ENCODE measurements around the gene CFD. TPM values are rescaled to one million over a fixed set of nuclear protein-coding genes. Genes with fewer than 3 reads are reported as not detected.
A peak's percentile ranks its signal among the peaks of the same experiment; 100 is the strongest.

Gene CFD
- total RNA-seq, 3 donors from 2014 or later: 0.49 to 1.9 (median 1.1) TPM

DNA sequence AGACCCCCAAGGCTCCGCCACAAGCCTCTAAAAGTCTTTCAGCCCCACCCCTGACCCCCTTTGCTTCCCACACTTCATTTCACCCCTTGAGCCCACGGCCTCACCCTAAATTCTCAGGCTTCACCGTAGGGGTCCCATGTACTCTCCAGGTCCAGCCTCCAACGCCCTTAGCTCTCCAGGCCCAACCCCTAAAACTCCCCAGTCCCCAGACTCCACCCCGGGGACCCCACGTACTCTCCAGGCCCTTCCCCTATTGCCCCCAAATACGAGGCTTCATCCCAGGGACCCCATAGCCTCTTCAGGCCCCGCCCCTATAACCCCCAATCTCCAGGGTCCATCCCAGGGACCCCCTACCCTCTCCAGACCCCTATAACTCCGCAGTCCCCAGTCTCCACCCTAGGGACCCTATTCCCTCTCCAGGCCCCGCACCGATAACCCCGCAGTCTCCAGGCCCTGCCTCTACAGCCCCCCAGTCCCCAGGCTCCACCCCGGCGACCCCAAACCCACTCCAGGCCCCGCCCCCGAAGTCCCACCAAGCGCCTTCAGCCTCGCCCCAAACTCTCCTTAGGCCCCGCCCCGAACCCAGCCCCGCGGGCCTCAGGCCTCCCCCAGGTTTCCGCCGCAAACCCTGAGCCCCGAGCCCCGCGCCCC, 32.9 kb downstream of the CFD start:
- Mint-ChIP-seq H3K4me1 (ENCODE audit: low read depth) (peaks cover 28% of the 10 kb centered on the region), H3K9me3 (no peaks in the 10 kb centered on the region), H3K36me3 (ENCODE audit: insufficient read depth) (peaks cover 8% of the 10 kb centered on the region), H3K4me3 (peak overlapping the region; percentile 84), H3K27me3 (ENCODE audit: low read depth) (no peaks in the 10 kb centered on the region)
- peak; percentile 27 to 38 for ATAC-seq
- no peak for DNase-seq

DNA sequence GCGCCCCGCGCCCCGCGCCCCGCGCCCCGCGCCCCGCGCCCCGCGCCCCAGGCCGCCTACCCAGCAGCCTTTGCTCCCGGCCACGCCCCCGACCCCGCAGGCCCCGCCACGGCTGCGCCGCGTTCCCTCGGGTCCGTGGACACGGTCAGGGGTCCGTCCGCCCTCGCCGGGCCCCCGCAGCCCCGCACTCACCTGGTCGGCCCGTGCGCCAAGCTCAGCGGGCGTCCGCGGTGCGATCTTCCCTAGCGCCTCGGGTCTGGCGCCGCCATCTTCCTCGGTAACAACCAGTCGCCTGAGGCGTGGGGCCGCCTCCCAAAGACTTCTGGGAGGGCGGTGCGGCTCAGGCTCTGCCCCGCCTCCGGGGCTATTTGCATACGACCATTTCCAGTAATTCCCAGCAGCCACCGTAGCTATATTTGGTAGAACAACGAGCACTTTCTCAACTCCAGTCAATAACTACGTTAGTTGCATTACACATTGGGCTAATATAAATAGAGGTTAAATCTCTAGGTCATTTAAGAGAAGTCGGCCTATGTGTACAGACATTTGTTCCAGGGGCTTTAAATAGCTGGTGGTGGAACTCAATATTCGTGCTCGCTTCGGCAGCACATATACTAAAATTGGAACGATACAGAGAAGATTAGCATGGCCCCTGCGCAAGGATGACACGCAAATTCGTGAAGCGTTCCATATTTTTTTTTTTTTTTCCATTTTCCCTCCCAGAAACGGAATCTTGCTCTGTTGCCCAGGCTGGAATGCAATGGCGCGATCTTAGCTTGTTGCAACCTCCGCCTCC, 33.6 kb downstream of the CFD start, which contains the start of the genes MED16 and RNU6-9:
Gene MED16 (minus strand): TSS at position 294 of the 796 bp plus-strand sequence. CDS start 2,056 bp downstream, outside the sequence.
Gene RNU6-9 (plus strand): TSS at position 591 of the 796 bp plus-strand sequence.
- ATAC-seq (peak; percentile 93 to 94), DNase-seq (peak; percentile 88)
- H3K27me3 Mint-ChIP-seq (ENCODE audit: low read depth): no peaks in the 10 kb centered on the region
- peak within 1 kb of the TSS; percentile 90 for H3K4me3 Mint-ChIP-seq
- H3K9me3 Mint-ChIP-seq: no peaks in the 10 kb centered on the region
- H3K4me1 Mint-ChIP-seq (ENCODE audit: low read depth): peaks cover 22% of the 10 kb centered on the region
- peaks cover 10% of the 10 kb centered on the region for H3K36me3 Mint-ChIP-seq (ENCODE audit: insufficient read depth)

DNA sequence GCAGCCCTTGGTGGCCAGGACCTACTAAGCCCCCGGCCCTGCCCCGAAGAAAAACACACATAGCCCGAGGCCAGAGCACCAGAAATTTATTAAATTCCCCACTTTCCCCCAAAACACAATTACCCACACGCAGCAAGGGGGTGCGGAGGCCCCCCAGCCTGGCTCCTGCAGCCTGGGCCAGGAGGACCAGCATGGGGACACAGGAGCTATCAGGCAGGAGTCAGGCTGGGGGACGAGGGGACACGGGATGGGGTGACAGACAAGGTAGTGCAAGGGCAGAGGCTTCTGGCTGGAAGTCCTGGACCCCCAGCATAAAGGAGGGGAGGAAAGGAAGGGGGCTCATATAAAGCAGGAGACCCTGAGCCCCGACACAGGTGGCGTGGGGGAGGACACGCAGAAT, 37.0 kb downstream of the CFD start:
- ATAC-seq: no peak
- Mint-ChIP-seq H3K27me3 (ENCODE audit: low read depth) (no peaks in the 10 kb centered on the region), H3K4me3 (no peak overlapping the region)

DNA sequence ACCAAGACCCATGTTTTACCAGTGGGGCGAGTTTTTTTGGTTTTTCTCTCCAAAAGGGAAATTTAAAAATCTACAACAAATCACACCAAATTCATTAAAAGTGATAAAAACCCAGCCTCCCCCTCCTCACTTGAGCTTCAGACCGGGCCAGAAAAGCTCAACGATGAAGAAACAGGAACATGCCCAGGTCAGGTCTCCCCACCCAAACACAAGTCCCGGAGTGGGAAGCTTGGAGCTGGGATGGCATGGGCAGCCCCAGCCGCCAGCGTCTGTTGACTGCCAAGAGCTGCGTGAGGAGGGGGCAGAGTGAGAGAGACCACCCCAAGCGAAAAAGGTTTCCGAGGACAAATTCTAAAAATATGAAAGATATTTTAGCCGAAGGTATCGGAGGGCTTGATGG, 37.5 kb downstream of the CFD start:
- DNase-seq (no peak), ATAC-seq (no peak)
- peaks cover 10% of the 10 kb centered on the region for H3K36me3 Mint-ChIP-seq (ENCODE audit: insufficient read depth)
- H3K4me3 Mint-ChIP-seq: no peak overlapping the region
- H3K4me1 Mint-ChIP-seq (ENCODE audit: low read depth): peaks cover 18% of the 10 kb centered on the region
- H3K27me3 Mint-ChIP-seq (ENCODE audit: low read depth): no peaks in the 10 kb centered on the region
- no peaks in the 10 kb centered on the region for H3K9me3 Mint-ChIP-seq

More for the DNA sequence above, 37.0 kb downstream of the CFD start:
- peaks cover 10% of the 10 kb centered on the region for H3K36me3 Mint-ChIP-seq (ENCODE audit: insufficient read depth)
- no peak for DNase-seq
- peaks cover 17% of the 10 kb centered on the region for H3K4me1 Mint-ChIP-seq (ENCODE audit: low read depth)
- H3K9me3 Mint-ChIP-seq: no peaks in the 10 kb centered on the region

DNA sequence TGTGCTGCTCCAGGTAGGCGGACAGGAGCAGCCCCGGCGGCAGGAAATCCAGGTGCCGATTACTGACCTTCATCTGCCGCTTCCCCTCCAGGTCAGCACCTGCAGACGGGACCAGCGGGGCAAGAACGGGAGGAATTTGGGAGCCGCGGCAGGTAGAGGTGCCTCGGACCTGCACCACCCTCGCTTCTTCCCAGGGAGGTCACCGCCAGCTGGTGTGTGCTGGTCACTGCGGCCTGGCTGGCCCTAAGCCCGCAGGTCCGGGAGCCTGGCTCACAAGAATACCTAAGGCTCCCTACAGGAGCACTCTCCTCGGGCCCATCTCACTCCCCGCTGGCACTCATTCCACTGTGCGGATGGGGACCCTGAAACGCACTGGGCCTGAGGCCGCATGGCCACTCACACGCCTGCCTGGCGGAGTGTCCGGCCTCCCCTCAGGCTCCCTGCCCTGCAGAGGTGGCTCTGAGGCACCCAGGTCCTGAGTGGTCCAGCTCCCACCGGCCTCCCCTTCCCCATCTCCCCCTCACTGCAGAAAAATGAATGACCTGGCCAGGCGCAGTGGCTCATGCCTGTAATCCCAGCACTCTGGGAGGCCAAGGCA, 38.1 kb downstream of the CFD start:
- Mint-ChIP-seq H3K4me3 (no peak overlapping the region), H3K27me3 (ENCODE audit: low read depth) (no peaks in the 10 kb centered on the region), H3K36me3 (ENCODE audit: insufficient read depth) (peaks cover 10% of the 10 kb centered on the region), H3K9me3 (no peaks in the 10 kb centered on the region), H3K4me1 (ENCODE audit: low read depth) (peaks cover 18% of the 10 kb centered on the region)
- no peak for DNase-seq
- ATAC-seq: no peak

DNA sequence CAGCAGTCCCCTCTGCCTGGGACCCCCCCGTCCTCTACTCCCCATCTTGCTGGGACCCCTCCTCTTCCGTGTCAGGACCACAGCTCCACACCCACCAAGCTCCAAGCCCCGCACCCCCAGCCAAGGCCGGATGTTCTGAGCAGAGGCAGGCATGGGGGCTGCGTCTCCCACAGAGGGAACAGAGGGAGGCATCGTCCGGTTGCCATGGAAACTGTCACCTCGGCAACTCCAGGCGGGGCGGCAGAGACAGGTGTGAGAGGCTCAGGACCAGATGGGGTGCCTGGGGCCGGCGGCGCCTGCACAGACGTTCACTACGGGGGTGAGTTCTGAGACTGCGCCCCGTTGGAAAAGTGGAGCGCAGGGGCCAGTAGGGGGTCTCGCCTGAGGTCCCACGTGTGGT, 39.2 kb downstream of the CFD start:
- H3K36me3 Mint-ChIP-seq (ENCODE audit: insufficient read depth): peaks cover 10% of the 10 kb centered on the region

DNA sequence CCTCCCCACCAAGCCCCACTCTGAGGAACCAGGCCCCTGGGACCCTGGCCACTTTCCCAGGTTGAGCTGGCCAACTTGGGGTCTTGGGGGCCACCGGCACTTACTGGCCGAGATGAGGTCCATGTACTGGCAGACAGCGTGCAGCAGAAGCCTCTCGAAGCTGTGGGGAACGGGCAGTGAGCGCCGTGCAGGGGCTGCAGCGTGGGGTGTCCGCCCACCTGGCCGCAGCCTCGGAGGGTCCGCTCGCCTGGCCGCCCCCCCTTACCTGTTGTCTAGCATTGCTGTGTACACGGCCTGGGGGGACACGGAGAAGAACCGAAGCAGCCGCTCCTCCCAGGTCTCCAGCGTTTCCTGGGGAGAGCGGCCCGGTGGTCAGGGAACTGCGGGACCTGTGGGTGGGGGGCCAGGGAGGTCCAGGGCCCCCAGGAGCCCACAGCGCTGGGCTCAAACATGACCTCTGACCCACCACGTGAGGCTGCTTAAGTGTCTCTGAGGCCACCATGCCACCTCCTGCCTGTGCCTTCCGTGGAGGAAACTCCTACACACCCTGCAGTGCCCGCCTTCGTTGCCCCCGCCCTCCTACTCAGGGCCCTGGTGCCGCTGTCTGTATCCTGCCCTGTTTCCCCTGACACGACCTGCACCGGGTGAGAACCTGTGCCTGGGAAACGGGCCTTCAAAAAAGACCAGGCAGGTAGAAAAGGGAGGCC, 40.0 kb downstream of the CFD start:
- Mint-ChIP-seq H3K27me3 (ENCODE audit: low read depth) (no peaks in the 10 kb centered on the region), H3K36me3 (ENCODE audit: insufficient read depth) (peaks cover 10% of the 10 kb centered on the region), H3K4me1 (ENCODE audit: low read depth) (peaks cover 20% of the 10 kb centered on the region), H3K9me3 (no peaks in the 10 kb centered on the region), H3K4me3 (no peak overlapping the region)
- ATAC-seq: no peak
- DNase-seq: no peak

More for the DNA sequence above, 39.2 kb downstream of the CFD start:
- H3K9me3 Mint-ChIP-seq: no peaks in the 10 kb centered on the region
- no peak overlapping the region for H3K4me3 Mint-ChIP-seq
- no peaks in the 10 kb centered on the region for H3K27me3 Mint-ChIP-seq (ENCODE audit: low read depth)
- DNase-seq (no peak), ATAC-seq (no peak)
- H3K4me1 Mint-ChIP-seq (ENCODE audit: low read depth): peaks cover 17% of the 10 kb centered on the region

DNA sequence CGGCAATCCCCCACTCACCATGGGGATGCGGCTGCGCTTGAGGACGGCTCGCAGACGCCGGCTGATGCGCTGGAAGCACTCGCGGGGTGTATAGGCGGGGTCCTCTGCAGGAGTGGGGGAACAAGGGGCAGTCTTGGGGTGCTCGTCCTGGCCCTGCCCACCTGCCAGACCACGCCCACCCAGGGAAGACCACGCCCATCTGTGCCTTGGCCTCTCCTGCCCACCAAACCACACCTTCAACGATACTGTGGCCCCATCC, 40.5 kb downstream of the CFD start:
- DNase-seq (no peak), ATAC-seq (peak; percentile 14 to 27)
- H3K36me3 Mint-ChIP-seq (ENCODE audit: insufficient read depth): peaks cover 10% of the 10 kb centered on the region
- no peaks in the 10 kb centered on the region for H3K9me3 Mint-ChIP-seq
- peaks cover 21% of the 10 kb centered on the region for H3K4me1 Mint-ChIP-seq (ENCODE audit: low read depth)
- H3K4me3 Mint-ChIP-seq: no peak overlapping the region
- H3K27me3 Mint-ChIP-seq (ENCODE audit: low read depth): no peaks in the 10 kb centered on the region

DNA sequence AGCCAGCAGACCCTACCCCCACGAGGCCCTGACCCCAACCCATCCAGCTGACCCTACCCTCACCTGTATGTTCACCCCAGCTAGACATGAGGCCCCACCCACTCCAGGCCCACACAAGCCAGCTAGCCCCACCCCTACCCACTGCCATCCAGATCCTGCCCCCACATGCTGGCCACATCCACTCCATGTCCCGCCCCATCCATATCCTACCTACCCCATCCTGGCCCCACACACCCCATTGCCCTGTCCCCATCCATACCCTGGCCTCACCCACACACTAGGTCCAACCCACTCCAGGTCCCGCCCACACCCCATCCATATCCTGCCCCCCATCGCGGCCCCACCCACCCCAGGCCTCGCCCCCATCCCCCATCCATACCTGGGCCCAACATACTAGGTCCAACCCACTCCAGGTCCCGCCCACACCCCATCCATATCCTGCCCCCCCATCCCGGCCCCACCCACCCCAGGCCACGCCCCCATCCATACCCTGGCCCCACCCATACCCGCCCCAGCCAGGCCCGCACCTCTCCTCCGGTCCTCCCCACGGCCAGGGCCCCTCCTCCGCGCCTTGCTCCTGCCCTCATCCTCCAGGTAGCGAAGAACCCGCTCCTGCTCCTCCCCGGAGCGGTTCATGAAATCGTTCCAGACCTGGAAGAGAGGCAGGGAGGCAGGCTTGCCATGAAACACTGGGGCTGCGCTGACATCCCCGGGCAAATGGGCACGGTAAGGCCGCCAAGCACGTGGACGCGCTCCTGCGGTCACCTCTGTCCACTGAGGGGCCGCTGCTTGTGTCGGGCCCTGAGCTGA, 41.0 kb downstream of the CFD start:
- ATAC-seq (peak; percentile 52 to 53), DNase-seq (no peak)
- no peaks in the 10 kb centered on the region for H3K27me3 Mint-ChIP-seq (ENCODE audit: low read depth)
- no peaks in the 10 kb centered on the region for H3K9me3 Mint-ChIP-seq
- H3K4me1 Mint-ChIP-seq (ENCODE audit: low read depth): peaks cover 25% of the 10 kb centered on the region
- no peak overlapping the region for H3K4me3 Mint-ChIP-seq
- peaks cover 10% of the 10 kb centered on the region for H3K36me3 Mint-ChIP-seq (ENCODE audit: insufficient read depth)

DNA sequence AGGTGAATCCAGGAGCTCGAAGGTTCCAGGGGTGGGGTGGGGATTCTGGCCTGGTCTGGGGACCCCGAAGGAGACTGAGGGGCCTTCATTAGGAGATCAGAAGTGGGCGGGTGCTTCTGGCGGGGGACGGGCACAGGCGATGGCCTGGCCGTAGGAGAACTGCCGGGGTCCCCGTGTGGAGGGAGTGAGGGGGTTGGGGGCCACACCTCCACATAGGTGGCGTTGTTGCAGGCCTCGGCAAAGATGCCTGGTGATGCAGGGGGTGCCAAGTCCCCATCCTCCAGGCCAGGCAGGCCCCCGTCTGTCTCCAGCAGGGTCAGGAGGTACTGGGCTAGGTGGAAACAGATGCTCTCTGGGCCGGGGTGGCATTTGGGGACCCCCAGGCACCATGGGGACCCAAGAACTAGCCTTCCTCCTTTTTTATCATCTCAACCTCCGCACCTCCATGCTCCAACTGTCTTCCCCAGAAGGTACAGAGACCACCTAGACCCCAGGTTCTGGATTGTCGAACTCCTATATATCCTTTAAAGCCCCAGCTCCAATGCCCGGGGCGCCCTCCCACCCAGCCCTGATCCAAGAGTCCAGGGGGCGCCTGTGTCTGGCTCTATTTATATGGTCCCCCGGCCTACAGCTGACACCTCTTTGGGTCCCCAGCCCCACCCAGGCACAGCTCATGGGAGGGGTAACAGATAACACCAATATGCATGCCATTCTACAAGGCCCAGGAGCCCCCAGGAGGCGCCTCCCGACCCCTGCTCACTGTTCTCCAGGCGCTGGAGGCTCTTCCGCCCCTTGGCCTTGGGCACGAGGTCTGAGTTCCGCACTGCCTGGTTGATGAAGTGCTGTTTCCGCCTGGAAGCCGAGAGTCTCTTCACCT, 42.0 kb downstream of the CFD start:
- Mint-ChIP-seq H3K4me1 (ENCODE audit: low read depth) (peaks cover 34% of the 10 kb centered on the region), H3K36me3 (ENCODE audit: insufficient read depth) (peaks cover 8% of the 10 kb centered on the region), H3K9me3 (no peaks in the 10 kb centered on the region), H3K4me3 (no peak overlapping the region), H3K27me3 (ENCODE audit: low read depth) (no peaks in the 10 kb centered on the region)
- ATAC-seq: no peak
- no peak for DNase-seq

DNA sequence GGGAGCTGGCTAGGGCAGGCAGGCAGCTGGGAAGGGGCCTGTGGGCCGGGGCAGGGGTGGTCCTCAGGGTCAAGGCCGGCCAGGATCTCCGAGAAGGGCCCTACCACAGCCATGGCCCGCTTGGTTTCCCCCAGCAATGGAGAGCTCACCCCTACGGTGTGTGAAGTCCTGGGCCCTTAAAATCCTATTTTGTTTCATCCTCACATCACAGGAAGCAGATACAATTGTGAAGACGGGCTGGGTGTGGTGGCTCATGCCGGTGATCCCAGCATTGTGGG, 42.6 kb downstream of the CFD start:
- H3K27me3 Mint-ChIP-seq (ENCODE audit: low read depth): no peaks in the 10 kb centered on the region
- H3K9me3 Mint-ChIP-seq: no peaks in the 10 kb centered on the region
- H3K4me3 Mint-ChIP-seq: no peak overlapping the region
- ATAC-seq (no peak), DNase-seq (no peak)
- peaks cover 40% of the 10 kb centered on the region for H3K4me1 Mint-ChIP-seq (ENCODE audit: low read depth)
- H3K36me3 Mint-ChIP-seq (ENCODE audit: insufficient read depth): peaks cover 3% of the 10 kb centered on the region

DNA sequence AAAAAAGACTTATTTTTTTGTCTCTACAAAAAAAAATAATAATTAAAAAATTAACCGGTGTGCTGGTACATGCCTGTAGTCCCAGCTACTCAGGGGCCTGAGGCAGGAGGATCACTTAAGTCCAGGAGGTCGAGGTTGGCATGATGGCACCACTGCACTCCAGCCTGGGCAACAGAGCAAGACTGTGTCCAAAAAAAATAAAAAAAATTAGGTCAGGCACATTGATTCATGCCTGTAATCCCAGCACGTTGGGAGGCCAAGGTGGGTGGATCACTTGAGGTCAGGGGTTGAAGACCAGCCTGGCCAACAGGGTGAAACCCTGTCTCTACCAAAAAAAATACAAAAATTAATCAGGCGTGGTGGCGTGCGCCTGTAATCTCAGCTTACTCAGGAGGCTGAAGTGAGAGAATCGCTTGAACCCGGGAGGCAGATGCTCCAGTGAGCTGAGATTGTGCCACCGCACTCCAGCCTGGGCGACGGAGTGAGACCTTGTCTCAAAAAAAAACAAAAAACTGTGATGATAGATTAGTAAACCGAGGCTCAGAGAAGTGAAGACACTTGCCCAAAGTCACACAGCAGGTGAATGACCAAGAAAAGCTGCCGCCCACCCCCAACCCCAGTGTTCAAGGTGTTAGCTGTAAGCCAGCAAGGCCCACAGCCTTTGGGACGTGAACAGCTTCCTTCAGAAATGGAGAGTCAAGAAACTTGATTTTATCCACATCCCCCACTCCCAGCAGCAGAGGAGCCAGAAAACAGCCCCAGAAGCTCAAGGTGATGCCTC, 43.2 kb downstream of the CFD start:
- Mint-ChIP-seq H3K9me3 (no peaks in the 10 kb centered on the region), H3K4me1 (ENCODE audit: low read depth) (peaks cover 46% of the 10 kb centered on the region), H3K36me3 (ENCODE audit: insufficient read depth) (peaks cover 2% of the 10 kb centered on the region), H3K4me3 (no peak overlapping the region), H3K27me3 (ENCODE audit: low read depth) (no peaks in the 10 kb centered on the region)
- DNase-seq (no peak), ATAC-seq (no peak)
